Measurements from ENCODE around the gene PTPRD.
A peak's percentile ranks its signal among the peaks of the same experiment; 100 is the strongest.

PTPRD gene

GRCh38 chr9:8769153-8769552, 1843.6 kb downstream of the PTPRD start:
- no peak for TF ChIP-seq CTCF (IDR thresholded peaks at IDR 0.05; ENCODE audit: low read depth, low read length, missing control alignments)

GRCh38 chr9:8766096-8766495, 1846.7 kb downstream of the PTPRD start:
- H3K4me3 ChIP-seq (replicated peaks; ENCODE audit: low read depth, low read length), result no peak overlapping the region
- TF ChIP-seq CTCF (IDR thresholded peaks at IDR 0.05; ENCODE audit: low read depth, low read length, missing control alignments), result no peak
- no peak for DNase-seq (ENCODE audit: extremely low read depth, low read depth)

More at GRCh38 chr9:8769153-8769552, 1843.6 kb downstream of the PTPRD start:
- no peak for DNase-seq (ENCODE audit: extremely low read depth, low read depth)
- no peak overlapping the region for H3K4me3 ChIP-seq (replicated peaks; ENCODE audit: low read depth, low read length)

GRCh38 chr9:8764051-8764450, 1848.8 kb downstream of the PTPRD start:
- H3K4me3 ChIP-seq (replicated peaks; ENCODE audit: low read depth, low read length), result no peak overlapping the region

GRCh38 chr9:8762479-8763085, 1850.2 kb downstream of the PTPRD start:
- no peak for TF ChIP-seq CTCF (IDR thresholded peaks at IDR 0.05; ENCODE audit: low read depth, low read length, missing control alignments)
- DNase-seq (ENCODE audit: extremely low read depth, low read depth), result no peak
- no peak overlapping the region for H3K4me3 ChIP-seq (replicated peaks; ENCODE audit: low read depth, low read length)

More at GRCh38 chr9:8764051-8764450, 1848.8 kb downstream of the PTPRD start:
- no peak for TF ChIP-seq CTCF (IDR thresholded peaks at IDR 0.05; ENCODE audit: low read depth, low read length, missing control alignments)
- DNase-seq (ENCODE audit: extremely low read depth, low read depth), result peak; percentile 2

- no peak for TF ChIP-seq CTCF (IDR thresholded peaks at IDR 0.05; ENCODE audit: low read depth, low read length, missing control alignments)
- DNase-seq (ENCODE audit: extremely low read depth, low read depth), result no peak
- H3K4me3 ChIP-seq (replicated peaks; ENCODE audit: low read depth, low read length), result no peak overlapping the region
Measured at GRCh38 chr9:8760000-8760767, 1852.6 kb downstream of the PTPRD start.

GRCh38 chr9:8757881-8758280, 1854.9 kb downstream of the PTPRD start:
- no peak overlapping the region for H3K4me3 ChIP-seq (replicated peaks; ENCODE audit: low read depth, low read length)
- TF ChIP-seq CTCF (IDR thresholded peaks at IDR 0.05; ENCODE audit: low read depth, low read length, missing control alignments), result no peak

More at GRCh38 chr9:8757881-8758280, 1854.9 kb downstream of the PTPRD start:
- DNase-seq (ENCODE audit: extremely low read depth, low read depth), result no peak
